ENCODE results near the gene CTSL. TPM values are rescaled to one million over a fixed set of nuclear protein-coding genes. Genes with fewer than 3 reads are reported as not detected.

Gene CTSL
- total RNA-seq, 1 experiment from 2014 or later, result 84.2 TPM

DNA sequence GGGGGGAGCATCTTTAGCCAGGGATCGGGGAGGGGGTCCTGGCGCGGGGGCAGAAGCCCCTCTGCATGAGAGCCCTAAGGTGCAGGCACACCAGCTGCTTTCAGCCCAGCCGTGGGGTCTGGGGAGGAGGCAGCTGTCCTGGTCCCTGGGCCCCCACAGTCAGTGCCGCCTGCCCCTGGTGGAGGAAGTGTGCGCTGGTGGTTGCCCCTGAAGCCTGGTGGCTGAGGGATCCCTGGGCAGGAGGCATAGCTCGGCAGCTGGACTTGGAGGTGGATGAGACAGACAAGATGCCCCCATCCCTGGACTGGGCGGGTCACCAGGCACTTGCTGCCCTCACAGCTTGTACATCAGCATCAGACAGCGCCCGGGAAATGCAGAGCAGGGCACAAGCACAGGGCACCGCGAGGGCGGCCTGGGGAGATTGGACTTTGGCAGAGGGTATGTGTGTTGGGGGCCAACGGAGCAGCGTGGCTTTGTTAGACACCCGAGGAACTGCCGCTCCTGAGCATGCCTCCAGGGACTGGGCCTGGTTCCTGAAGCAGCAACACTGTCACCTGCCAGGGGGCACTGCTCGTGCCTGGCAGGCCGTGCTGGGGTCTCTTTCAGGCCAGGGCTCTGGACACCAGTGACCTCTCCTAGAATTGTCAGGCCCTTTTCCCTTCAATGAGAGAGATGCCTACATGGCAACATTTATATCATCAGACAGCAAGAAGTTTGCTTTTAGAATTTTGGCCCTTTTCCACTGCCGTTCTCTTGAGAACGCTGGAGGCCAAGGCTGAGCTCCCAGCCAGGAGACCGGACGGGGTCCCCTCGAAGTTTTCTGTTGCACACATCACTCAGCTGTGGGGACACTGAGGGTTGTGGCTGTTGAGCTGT lies 41.9 kb upstream of the CTSL start:
- H3K9me3 Mint-ChIP-seq (ENCODE audit: unreplicated experiment), result no peaks in the 10 kb centered on the region
- ChIA-PET POLR2A (interaction anchor here (0.9 to 2.4 kb wide), 2 partner anchors 103 to 129 kb away, joined by 3 to 7 read pairs; no protein-coding TSS in a partner anchor), CTCF (interaction anchor here (0.6 to 7.8 kb wide), 32 partner anchors 9 to 709 kb away, joined by 3 to 100 read pairs (median 4); partner anchors contain the start of gene CTSL)
- no peak overlapping the region for H3K4me3 Mint-ChIP-seq (ENCODE audit: unreplicated experiment)
- TF ChIP-seq CTCF (IDR thresholded peaks at IDR 0.05; ENCODE audit: unreplicated experiment), result no peak
- H3K4me1 Mint-ChIP-seq (ENCODE audit: insufficient read depth, unreplicated experiment), result peaks cover 6% of the 10 kb centered on the region
- no peak for DNase-seq (ENCODE audit: unreplicated experiment)
- no peak overlapping the region for H3K27ac Mint-ChIP-seq (ENCODE audit: low read depth, unreplicated experiment)
- BruUV-seq (replicated peaks), result no TSS peak
- intact Hi-C loops (cut with micrococcal nuclease), result loop anchor here (1.0 to 2.0 kb wide), 2 partner anchors 43 to 128 kb away; partner anchors contain the start of gene CTSL
- peaks cover 26% of the 10 kb centered on the region for H3K36me3 Mint-ChIP-seq (ENCODE audit: insufficient read depth, unreplicated experiment)
- H3K27me3 Mint-ChIP-seq (ENCODE audit: insufficient read depth, unreplicated experiment), result no peaks in the 10 kb centered on the region

DNA sequence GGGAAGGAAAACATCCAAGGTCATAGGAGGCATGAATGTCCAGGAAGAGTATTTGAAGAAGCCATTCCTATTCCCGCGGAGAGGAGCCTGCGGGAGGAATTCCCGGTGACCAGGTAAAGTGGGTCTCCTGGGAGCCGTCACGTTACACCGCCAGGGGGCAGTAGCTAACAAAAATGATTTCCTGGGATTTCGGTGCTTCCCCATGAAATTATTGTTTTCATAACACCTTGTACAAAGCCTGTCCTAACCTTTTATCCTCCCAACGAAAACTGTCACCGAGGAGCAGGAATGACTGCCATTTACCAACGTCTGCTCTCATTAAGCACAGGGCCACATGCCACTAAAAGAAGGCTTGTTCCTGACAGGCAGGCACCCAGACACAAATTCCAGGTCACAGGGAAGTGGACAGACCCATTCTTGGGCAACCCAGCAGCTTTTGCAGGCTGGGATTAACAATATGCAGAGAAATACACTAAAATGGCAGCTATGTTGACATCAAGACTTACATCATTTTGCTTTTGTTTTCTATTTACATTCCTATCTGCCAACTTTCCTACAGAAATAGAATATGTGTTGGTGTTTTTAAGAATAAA lies 41.2 kb upstream of the CTSL start:
- BruUV-seq (replicated peaks), result no TSS peak
- Mint-ChIP-seq H3K27me3 (ENCODE audit: insufficient read depth, unreplicated experiment) (no peaks in the 10 kb centered on the region), H3K4me1 (ENCODE audit: insufficient read depth, unreplicated experiment) (peaks cover 6% of the 10 kb centered on the region), H3K4me3 (ENCODE audit: unreplicated experiment) (no peak overlapping the region), H3K9me3 (ENCODE audit: unreplicated experiment) (no peaks in the 10 kb centered on the region), H3K27ac (ENCODE audit: low read depth, unreplicated experiment) (no peak overlapping the region), H3K36me3 (ENCODE audit: insufficient read depth, unreplicated experiment) (peaks cover 26% of the 10 kb centered on the region)
- intact Hi-C loops (cut with micrococcal nuclease), result loop anchor here (1.0 to 2.0 kb wide), 2 partner anchors 42 to 128 kb away; partner anchors contain the start of gene CTSL
- peak; percentile 70 for DNase-seq (ENCODE audit: unreplicated experiment)
- TF ChIP-seq CTCF (IDR thresholded peaks at IDR 0.05; ENCODE audit: unreplicated experiment), result peak; percentile 67
- ChIA-PET CTCF (interaction anchor here (0.6 to 7.8 kb wide), 32 partner anchors 9 to 1121 kb away, joined by 3 to 100 read pairs (median 4); partner anchors contain the start of gene CTSL), POLR2A (interaction anchor here (0.9 to 2.4 kb wide), 2 partner anchors 102 to 128 kb away, joined by 3 to 7 read pairs; no protein-coding TSS in a partner anchor)

DNA sequence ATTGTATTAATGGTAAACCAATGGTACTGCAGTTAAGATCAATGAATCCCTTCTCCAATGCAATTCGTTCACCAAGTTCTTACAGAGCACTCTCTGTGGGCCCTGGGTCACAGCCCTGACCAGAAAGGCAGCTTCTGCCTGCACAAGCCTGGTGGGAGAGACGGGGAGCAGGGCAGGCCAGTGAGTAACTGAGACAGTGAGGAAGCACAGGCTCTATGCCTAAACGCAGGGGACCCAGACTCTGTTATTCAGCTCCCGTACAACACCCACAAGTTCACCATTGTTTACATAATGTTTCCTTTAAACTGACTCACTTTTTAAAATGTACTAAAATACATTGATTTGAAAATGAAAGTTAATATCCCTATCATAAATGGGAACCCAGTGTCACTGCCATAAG lies 40.5 kb upstream of the CTSL start:
- Mint-ChIP-seq H3K27ac (ENCODE audit: low read depth, unreplicated experiment) (no peak overlapping the region), H3K4me3 (ENCODE audit: unreplicated experiment) (no peak overlapping the region), H3K27me3 (ENCODE audit: insufficient read depth, unreplicated experiment) (no peaks in the 10 kb centered on the region), H3K36me3 (ENCODE audit: insufficient read depth, unreplicated experiment) (peaks cover 26% of the 10 kb centered on the region), H3K9me3 (ENCODE audit: unreplicated experiment) (no peaks in the 10 kb centered on the region), H3K4me1 (ENCODE audit: insufficient read depth, unreplicated experiment) (peaks cover 6% of the 10 kb centered on the region)
- no peak for DNase-seq (ENCODE audit: unreplicated experiment)
- ChIA-PET CTCF (interaction anchor here (0.6 to 7.8 kb wide), 21 partner anchors 11 to 1252 kb away, joined by 3 to 100 read pairs (median 4); no protein-coding TSS in a partner anchor), POLR2A (interaction anchor here (2.4 kb wide), 1 partner anchor 128 kb away, joined by 7 read pairs; no protein-coding TSS in a partner anchor)
- no peak for TF ChIP-seq CTCF (IDR thresholded peaks at IDR 0.05; ENCODE audit: unreplicated experiment)
- intact Hi-C loops (cut with micrococcal nuclease), result loop anchor here (2.0 kb wide), 1 partner anchor 41 kb away; the partner anchor contains the start of gene CTSL
- BruUV-seq (replicated peaks), result no TSS peak

Measured in MCF 10A (cell line).